ENCODE results near the gene CPNE2. TPM values are rescaled to one million over a fixed set of nuclear protein-coding genes. Genes with fewer than 3 reads are reported as not detected.

CPNE2 gene
- total and polyA plus RNA-seq, 2 of the 8 experiments (the other 6 are each of a cell fraction or from before 2014, with no cell fraction given) = 10.6 to 39.5 TPM

DNA sequence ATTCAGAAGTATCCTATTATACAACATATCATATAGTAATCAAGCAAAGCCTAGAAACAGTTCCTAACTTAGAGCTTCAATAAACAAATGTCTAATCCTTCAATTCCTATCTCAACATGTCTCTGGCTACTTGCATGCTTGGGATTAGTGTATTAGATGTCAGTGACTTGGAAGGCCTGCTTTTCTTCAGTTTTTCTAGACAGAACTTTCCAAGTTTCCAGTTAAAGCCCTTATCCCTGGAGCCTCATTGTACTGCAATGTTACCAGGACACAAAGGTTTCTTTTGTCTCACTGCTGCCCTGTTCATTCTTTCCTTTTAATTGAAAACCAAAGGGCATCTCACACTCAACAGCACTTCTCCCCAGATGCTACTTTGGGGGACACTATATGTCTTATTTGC lies 76.9 kb downstream of the CPNE2 start:
- H3K9ac ChIP-seq (replicated peaks in 1 of 4; ENCODE audit: extremely low read depth in 1 of 4, low read depth in 3 of 4, low read length in 3 of 4) = no peak overlapping the region
- H4K8ac ChIP-seq (ENCODE audit: extremely low read depth, insufficient read depth, low read length) = no peak overlapping the region

More for the DNA sequence above, 76.9 kb downstream of the CPNE2 start:
- Histone ChIP-seq H3K79me2 (ENCODE audit: control insufficient read depth in 1 of 2, insufficient read depth in 2 of 2, low read length in 2 of 2) (no peaks in the 10 kb centered on the region), H4K91ac (replicated peaks; ENCODE audit: insufficient read length, low read length) (no peak overlapping the region), H3K4me3 (ENCODE audit: extremely low read depth in 1 of 4, insufficient read depth in 2 of 4, low read depth in 3 of 4, low read length in 4 of 4) (no peak overlapping the region), H3K23me2 (ENCODE audit: low read depth, low read length) (no peaks in the 10 kb centered on the region), H3K79me1 (ENCODE audit: low read depth, low read length) (no peaks in the 10 kb centered on the region), H2BK12ac (ENCODE audit: low read depth, low read length) (no peak overlapping the region), H3K4me2 (ENCODE audit: insufficient read depth in 1 of 2, low read depth in 2 of 2, low read length in 2 of 2) (no peak overlapping the region), H3K4me1 (replicated peaks in 1 of 4; ENCODE audit: control insufficient read depth in 3 of 4, insufficient read depth in 4 of 4, low read length in 3 of 4) (no peaks in the 10 kb centered on the region), H3K56ac (replicated peaks; ENCODE audit: insufficient read length, low read depth, low read length) (no peak overlapping the region), H3K4ac (replicated peaks; ENCODE audit: insufficient read length, low read depth, low read length) (no peak overlapping the region), H2BK120ac (replicated peaks; ENCODE audit: low read depth, low read length) (no peak overlapping the region), H3K27me3 (replicated peaks in 1 of 4; ENCODE audit: control insufficient read depth in 3 of 4, extremely low read depth in 1 of 4, insufficient read depth in 3 of 4, low read length in 3 of 4) (no peaks in the 10 kb centered on the region), H3K36me3 (ENCODE audit: control insufficient read depth in 2 of 4, insufficient read depth in 4 of 4, low read length in 3 of 4) (peaks cover 12 to 66% (median 59%) of the 10 kb centered on the region in 4 experiments), H2BK15ac (ENCODE audit: low read length) (no peak overlapping the region), H3K14ac (ENCODE audit: insufficient read length) (no peak overlapping the region), H4K20me1 (replicated peaks in 1 of 2; ENCODE audit: control insufficient read depth in 1 of 2, insufficient read depth in 2 of 2, low read length in 2 of 2) (no peaks in the 10 kb centered on the region), H3K27ac (ENCODE audit: low read depth, low read length) (no peak overlapping the region), H2AK5ac (ENCODE audit: low read depth, low read length) (no peak overlapping the region), H2BK20ac (ENCODE audit: low read length) (no peak overlapping the region), H3K18ac (ENCODE audit: extremely low read depth, low read length) (no peak overlapping the region), H3K23ac (ENCODE audit: insufficient read length) (no peak overlapping the region), H2AFZ (ENCODE audit: low read length) (no peak overlapping the region), H3K9me3 (ENCODE audit: insufficient read depth in 2 of 2, low read depth in 1 of 2, low read length in 1 of 2) (no peaks in the 10 kb centered on the region), H4K5ac (ENCODE audit: insufficient read length, low read depth, low read length) (no peak overlapping the region), H2BK5ac (ENCODE audit: low read depth, low read length) (no peak overlapping the region)
- DNase-seq (ENCODE audit: low read depth in 1 of 2, low spot score in 2 of 2) = no peak
- CTCF ChIA-PET (ENCODE audit: partially characterized antibody) = interaction anchor here (0.8 to 2.4 kb wide), 8 partner anchors 9 to 203 kb away, joined by 3 to 13 read pairs (median 5); partner anchors contain the start of gene CPNE2
- POLR2A ChIA-PET (ENCODE audit: partially characterized antibody) = interaction anchor here (1.4 to 1.6 kb wide), 2 partner anchors 10 to 13 kb away, joined by 4 to 8 read pairs; no protein-coding TSS in a partner anchor
- FAIRE-seq = no peak
- TF ChIP-seq SUZ12 (IDR thresholded peaks at IDR 0.05; ENCODE audit: low read length) (no peak), RBBP5 (IDR thresholded peaks at IDR 0.05; ENCODE audit: borderline replicate concordance, low read depth, low read length) (no peak), SIRT6 (IDR thresholded peaks at IDR 0.05; ENCODE audit: low read length) (no peak), KDM4A (IDR thresholded peaks at IDR 0.05; ENCODE audit: low read depth, low read length, severe bottlenecking) (no peak), POU5F1 (IDR thresholded peaks at IDR 0.05; ENCODE audit: low read depth, low read length) (no peak), CBX8 (IDR thresholded peaks at IDR 0.05; ENCODE audit: borderline replicate concordance, low read depth, low read length) (no peak), SIN3A (conservative IDR thresholded peaks at IDR 0.05 in 1 of 2, IDR thresholded peaks at IDR 0.05 in 1 of 2; ENCODE audit: low read depth in 1 of 2, low read length in 2 of 2) (no peak), HDAC2 (IDR thresholded peaks at IDR 0.05; ENCODE audit: borderline replicate concordance in 1 of 2, low read depth in 2 of 2, low read length in 2 of 2) (no peak), JUND (IDR thresholded peaks at IDR 0.05; ENCODE audit: low read length) (no peak)
